ENCODE measurements around the gene TOPBP1. TPM values are rescaled to one million over a fixed set of nuclear protein-coding genes. Genes with fewer than 3 reads are reported as not detected.

The TOPBP1 gene
- total RNA-seq, 1 experiment from 2014 or later = 66.9 TPM

GRCh38 chr3:133608388-133608787 is 53.4 kb downstream of the TOPBP1 start:
- DNase-seq (ENCODE audit: low read depth) = no peak

GRCh38 chr3:133607816-133608215 is 53.9 kb downstream of the TOPBP1 start:
- no peak for DNase-seq (ENCODE audit: low read depth)

- DNase-seq (ENCODE audit: low read depth) = no peak
These were observed 54.8 kb downstream of the TOPBP1 start for GRCh38 chr3:133606902-133607301.

GRCh38 chr3:133606342-133606741 is 55.4 kb downstream of the TOPBP1 start:
- DNase-seq (ENCODE audit: low read depth) = no peak

- DNase-seq (ENCODE audit: low read depth) = no peak
These were observed 61.1 kb downstream of the TOPBP1 start for GRCh38 chr3:133600572-133601081.

GRCh38 chr3:133599280-133599679 is 62.5 kb downstream of the TOPBP1 start:
- DNase-seq (ENCODE audit: low read depth) = no peak

- DNase-seq (ENCODE audit: low read depth) = no peak
These were observed 63.3 kb downstream of the TOPBP1 start for GRCh38 chr3:133598405-133598804.

GRCh38 chr3:133595341-133595740 is 66.4 kb downstream of the TOPBP1 start:
- peak; percentile 34 for DNase-seq (ENCODE audit: low read depth)

GRCh38 chr3:133593243-133593642 is 68.5 kb downstream of the TOPBP1 start:
- no peak for DNase-seq (ENCODE audit: low read depth)

GRCh38 chr3:133592843-133593242 is 68.9 kb downstream of the TOPBP1 start:
- no peak for DNase-seq (ENCODE audit: low read depth)

- DNase-seq (ENCODE audit: low read depth) = peak; percentile 65
These were observed 70.4 kb downstream of the TOPBP1 start for GRCh38 chr3:133591271-133591742.

GRCh38 chr3:133589503-133589902 is 72.2 kb downstream of the TOPBP1 start:
- DNase-seq (ENCODE audit: low read depth) = no peak

- no peak for DNase-seq (ENCODE audit: low read depth)
These were observed 72.8 kb downstream of the TOPBP1 start for GRCh38 chr3:133588784-133589465.

- DNase-seq (ENCODE audit: low read depth) = no peak
These were observed 73.7 kb downstream of the TOPBP1 start for GRCh38 chr3:133588035-133588434.

- no peak for DNase-seq (ENCODE audit: low read depth)
These were observed 78.3 kb downstream of the TOPBP1 start for GRCh38 chr3:133583396-133583795.

- peak; percentile 51 for DNase-seq (ENCODE audit: low read depth)
These were observed 83.1 kb downstream of the TOPBP1 start for GRCh38 chr3:133578548-133579191.

- DNase-seq (ENCODE audit: low read depth) = no peak
These were observed 85.6 kb downstream of the TOPBP1 start for GRCh38 chr3:133576169-133576568.

GRCh38 chr3:133575086-133575485 is 86.7 kb downstream of the TOPBP1 start:
- no peak for DNase-seq (ENCODE audit: low read depth)

GRCh38 chr3:133574260-133574881 is 87.4 kb downstream of the TOPBP1 start:
- peak; percentile 74 for DNase-seq (ENCODE audit: low read depth)

- DNase-seq (ENCODE audit: low read depth) = no peak
These were observed 88.0 kb downstream of the TOPBP1 start, which contains the start of gene CDV3 for GRCh38 chr3:133573629-133574194. Gene CDV3, plus strand, starts transcription at chr3:133573686. Its CDS starts 359 bp downstream, at chr3:133574045.

GRCh38 chr3:133573054-133573628 is 88.6 kb downstream of the TOPBP1 start:
- peak; percentile 100 for DNase-seq (ENCODE audit: low read depth)
